Measurements from ENCODE around the gene BMP2K. TPM values are rescaled to one million over a fixed set of nuclear protein-coding genes. Genes with fewer than 3 reads are reported as not detected.

The BMP2K gene
- total and polyA plus RNA-seq, 4 donors, result 19.6 to 95.3 (median 40.4) TPM

- H3K9me3 ChIP-seq (ENCODE audit: control insufficient read depth, insufficient read depth, low read length), result no peaks in the 10 kb centered on the region
- H3K4me1 ChIP-seq (ENCODE audit: control insufficient read depth, insufficient read depth, low read length), result no peaks in the 10 kb centered on the region
- H3K36me3 ChIP-seq (ENCODE audit: control insufficient read depth, insufficient read depth, low read length), result peaks cover 18% of the 10 kb centered on the region
- H3K4me3 ChIP-seq (ENCODE audit: low read depth, low read length), result no peak overlapping the region
- no peaks in the 10 kb centered on the region for H3K27me3 ChIP-seq (ENCODE audit: control insufficient read depth, insufficient read depth, low read length)
- DNase-seq (ENCODE audit: low read depth in 4 of 6, low spot score in 6 of 6), result peak in 1 of 6 donors; percentile 9
- H3K27ac ChIP-seq (ENCODE audit: low read depth, low read length), result no peak overlapping the region
Observed at GRCh38 chr4:78870056-78870455, 93.9 kb downstream of the BMP2K start.

- Histone ChIP-seq H3K27me3 (ENCODE audit: control insufficient read depth, insufficient read depth, low read length) (no peaks in the 10 kb centered on the region), H3K36me3 (ENCODE audit: control insufficient read depth, insufficient read depth, low read length) (peaks cover 7% of the 10 kb centered on the region), H3K9me3 (ENCODE audit: control insufficient read depth, insufficient read depth, low read length) (no peaks in the 10 kb centered on the region), H3K4me1 (ENCODE audit: control insufficient read depth, insufficient read depth, low read length) (no peaks in the 10 kb centered on the region), H3K27ac (ENCODE audit: low read depth, low read length) (no peak overlapping the region), H3K4me3 (ENCODE audit: low read depth, low read length) (no peak overlapping the region)
- no CpG with 5 or more reads among the region's 5 CpGs for WGBS (ENCODE audit: insufficient coverage)
- no peak for DNase-seq (ENCODE audit: low read depth in 4 of 6, low spot score in 6 of 6)
Observed at GRCh38 chr4:78876568-78877320, 100.6 kb downstream of the BMP2K start.

DNA sequence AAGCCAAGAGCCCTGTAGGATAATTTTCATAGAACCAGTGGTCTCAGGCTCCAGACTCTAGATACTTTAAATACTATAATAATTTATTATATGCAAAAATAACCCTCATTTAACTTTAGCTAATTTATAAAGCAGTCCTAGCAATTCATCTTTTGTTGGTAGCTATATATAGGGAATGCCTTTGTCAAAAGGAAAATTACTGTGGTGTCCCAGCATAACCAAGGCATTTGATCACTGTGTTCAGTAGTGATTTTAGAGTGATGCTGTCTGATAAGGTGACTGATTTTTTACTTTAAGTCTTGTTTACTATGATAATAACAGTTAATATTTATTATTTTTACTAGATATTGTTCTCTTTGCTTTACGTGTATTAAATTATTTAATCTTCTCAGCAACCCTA is 101.9 kb downstream of the BMP2K start:
- Histone ChIP-seq H3K27me3 (ENCODE audit: control insufficient read depth, insufficient read depth, low read length) (no peaks in the 10 kb centered on the region), H3K27ac (ENCODE audit: low read depth, low read length) (no peak overlapping the region), H3K36me3 (ENCODE audit: control insufficient read depth, insufficient read depth, low read length) (peaks cover 7% of the 10 kb centered on the region), H3K4me3 (ENCODE audit: low read depth, low read length) (no peak overlapping the region), H3K9me3 (ENCODE audit: control insufficient read depth, insufficient read depth, low read length) (no peaks in the 10 kb centered on the region), H3K4me1 (ENCODE audit: control insufficient read depth, insufficient read depth, low read length) (no peaks in the 10 kb centered on the region)
- WGBS (ENCODE audit: insufficient coverage), result no CpG with 5 or more reads among the region's 1 CpG
- DNase-seq (ENCODE audit: low read depth in 4 of 6, low spot score in 6 of 6), result no peak

DNA sequence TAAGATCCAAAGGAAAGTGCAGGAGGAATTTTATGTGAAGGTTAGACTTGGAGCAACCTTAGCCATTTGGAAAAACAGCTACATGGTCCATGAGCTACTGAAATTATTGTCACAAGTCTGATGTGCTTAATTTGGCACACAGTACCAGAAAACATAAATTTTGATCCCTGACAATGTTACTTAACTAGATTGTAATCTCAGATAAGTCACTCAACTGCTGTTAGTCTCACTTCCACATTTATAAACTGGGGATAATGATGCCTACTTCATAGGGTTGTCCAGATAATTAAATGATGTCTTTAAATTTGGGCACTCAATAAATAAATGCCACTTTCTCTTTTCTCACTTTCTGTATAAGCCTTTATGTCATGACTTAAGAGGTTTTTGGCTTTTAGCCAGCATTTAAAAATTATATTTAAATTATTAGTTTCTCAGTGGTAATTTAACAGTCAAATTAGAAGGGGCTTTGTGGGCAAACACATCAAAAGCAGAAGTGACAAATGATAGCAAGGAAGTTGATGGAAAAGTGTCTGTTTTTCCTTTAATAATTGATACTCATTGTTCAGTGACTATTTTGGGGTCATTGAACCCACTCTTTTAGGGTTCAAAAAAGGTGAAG is 104.8 kb downstream of the BMP2K start:
- H3K9me3 ChIP-seq (ENCODE audit: control insufficient read depth, insufficient read depth, low read length), result no peaks in the 10 kb centered on the region
- H3K27me3 ChIP-seq (ENCODE audit: control insufficient read depth, insufficient read depth, low read length), result no peaks in the 10 kb centered on the region
- no peaks in the 10 kb centered on the region for H3K4me1 ChIP-seq (ENCODE audit: control insufficient read depth, insufficient read depth, low read length)
- H3K27ac ChIP-seq (ENCODE audit: low read depth, low read length), result no peak overlapping the region
- H3K36me3 ChIP-seq (ENCODE audit: control insufficient read depth, insufficient read depth, low read length), result peaks cover 4% of the 10 kb centered on the region
- DNase-seq (ENCODE audit: low read depth in 4 of 6, low spot score in 6 of 6), result no peak
- H3K4me3 ChIP-seq (ENCODE audit: low read depth, low read length), result no peak overlapping the region

- Histone ChIP-seq H3K27ac (ENCODE audit: low read depth, low read length) (no peak overlapping the region), H3K9me3 (ENCODE audit: control insufficient read depth, insufficient read depth, low read length) (no peaks in the 10 kb centered on the region), H3K4me3 (ENCODE audit: low read depth, low read length) (no peak overlapping the region), H3K36me3 (ENCODE audit: control insufficient read depth, insufficient read depth, low read length) (peaks cover 4% of the 10 kb centered on the region), H3K4me1 (ENCODE audit: control insufficient read depth, insufficient read depth, low read length) (no peaks in the 10 kb centered on the region), H3K27me3 (ENCODE audit: control insufficient read depth, insufficient read depth, low read length) (no peaks in the 10 kb centered on the region)
- DNase-seq (ENCODE audit: low read depth in 4 of 6, low spot score in 6 of 6), result no peak
Observed at GRCh38 chr4:78885598-78885997, 109.4 kb downstream of the BMP2K start.

DNA sequence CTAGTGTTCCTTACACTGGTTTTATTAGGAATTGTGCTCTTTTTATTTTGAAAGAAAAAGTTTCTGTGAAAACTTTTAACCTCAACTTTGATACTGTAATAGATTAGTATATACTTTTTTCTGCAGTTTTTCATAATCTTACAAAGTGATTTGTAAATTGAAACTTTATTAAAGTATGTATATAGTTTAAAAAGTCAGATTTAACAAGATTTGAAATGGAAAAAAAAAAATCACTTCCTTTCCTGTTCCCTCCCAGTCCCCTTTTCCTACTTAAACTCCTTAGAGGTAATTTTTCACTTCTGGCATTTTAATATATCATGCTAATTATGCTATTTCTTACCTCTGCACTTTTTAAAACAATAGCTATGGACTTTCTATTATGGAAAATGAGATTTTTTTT is 113.8 kb downstream of the BMP2K start:
- Histone ChIP-seq H3K27me3 (ENCODE audit: control insufficient read depth, insufficient read depth, low read length) (no peaks in the 10 kb centered on the region), H3K36me3 (ENCODE audit: control insufficient read depth, insufficient read depth, low read length) (peaks cover 4% of the 10 kb centered on the region)
- DNase-seq (ENCODE audit: low read depth in 4 of 6, low spot score in 6 of 6), result no peak

GRCh38 chr4:78899302-78899701 is 123.2 kb downstream of the BMP2K start:
- no peaks in the 10 kb centered on the region for H3K27me3 ChIP-seq (ENCODE audit: control insufficient read depth, insufficient read depth, low read length)
- DNase-seq (ENCODE audit: low read depth in 4 of 6, low spot score in 6 of 6), result no peak
- H3K4me3 ChIP-seq (ENCODE audit: low read depth, low read length), result no peak overlapping the region
- peaks cover 3% of the 10 kb centered on the region for H3K36me3 ChIP-seq (ENCODE audit: control insufficient read depth, insufficient read depth, low read length)
- H3K4me1 ChIP-seq (ENCODE audit: control insufficient read depth, insufficient read depth, low read length), result no peaks in the 10 kb centered on the region
- no peaks in the 10 kb centered on the region for H3K9me3 ChIP-seq (ENCODE audit: control insufficient read depth, insufficient read depth, low read length)
- no peak overlapping the region for H3K27ac ChIP-seq (ENCODE audit: low read depth, low read length)

More for the DNA sequence above, 113.8 kb downstream of the BMP2K start:
- H3K4me1 ChIP-seq (ENCODE audit: control insufficient read depth, insufficient read depth, low read length), result no peaks in the 10 kb centered on the region
- no peaks in the 10 kb centered on the region for H3K9me3 ChIP-seq (ENCODE audit: control insufficient read depth, insufficient read depth, low read length)
- no peak overlapping the region for H3K27ac ChIP-seq (ENCODE audit: low read depth, low read length)
- H3K4me3 ChIP-seq (ENCODE audit: low read depth, low read length), result no peak overlapping the region

DNA sequence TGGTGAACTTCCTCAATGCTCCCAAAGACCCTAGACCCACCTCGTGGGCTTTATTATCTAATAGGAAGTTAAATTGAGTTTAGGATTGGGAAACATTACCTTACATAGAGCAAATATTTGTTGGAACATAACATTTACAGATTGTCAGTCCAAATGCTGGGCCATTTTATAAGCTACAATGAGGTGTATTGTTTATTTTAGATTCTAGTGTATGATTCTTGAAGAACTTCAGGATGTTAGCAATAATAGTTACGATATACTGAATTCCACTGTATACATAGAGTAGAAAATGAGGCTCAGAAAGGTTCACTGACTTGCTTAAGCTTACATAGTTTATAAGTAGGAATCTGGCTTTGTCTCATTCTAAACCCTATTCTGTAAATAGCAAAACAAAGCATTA is 125.7 kb downstream of the BMP2K start:
- DNase-seq (ENCODE audit: low read depth in 4 of 6, low spot score in 6 of 6), result no peak
- Histone ChIP-seq H3K27ac (ENCODE audit: low read depth, low read length) (no peak overlapping the region), H3K4me1 (ENCODE audit: control insufficient read depth, insufficient read depth, low read length) (no peaks in the 10 kb centered on the region), H3K27me3 (ENCODE audit: control insufficient read depth, insufficient read depth, low read length) (no peaks in the 10 kb centered on the region), H3K4me3 (ENCODE audit: low read depth, low read length) (no peak overlapping the region), H3K36me3 (ENCODE audit: control insufficient read depth, insufficient read depth, low read length) (no peaks in the 10 kb centered on the region), H3K9me3 (ENCODE audit: control insufficient read depth, insufficient read depth, low read length) (no peaks in the 10 kb centered on the region)
- no CpG with 5 or more reads among the region's 2 CpGs for whole genome bisulfite sequencing (ENCODE audit: insufficient coverage)

- Histone ChIP-seq H3K27ac (ENCODE audit: low read depth, low read length) (no peak overlapping the region), H3K4me1 (ENCODE audit: control insufficient read depth, insufficient read depth, low read length) (no peaks in the 10 kb centered on the region), H3K36me3 (ENCODE audit: control insufficient read depth, insufficient read depth, low read length) (no peaks in the 10 kb centered on the region), H3K9me3 (ENCODE audit: control insufficient read depth, insufficient read depth, low read length) (no peaks in the 10 kb centered on the region), H3K4me3 (ENCODE audit: low read depth, low read length) (no peak overlapping the region), H3K27me3 (ENCODE audit: control insufficient read depth, insufficient read depth, low read length) (no peaks in the 10 kb centered on the region)
- no CpG with 5 or more reads among the region's 1 CpG for WGBS (ENCODE audit: insufficient coverage)
- no peak for DNase-seq (ENCODE audit: low read depth in 4 of 6, low spot score in 6 of 6)
Observed at GRCh38 chr4:78902298-78902697, 126.1 kb downstream of the BMP2K start.

DNA sequence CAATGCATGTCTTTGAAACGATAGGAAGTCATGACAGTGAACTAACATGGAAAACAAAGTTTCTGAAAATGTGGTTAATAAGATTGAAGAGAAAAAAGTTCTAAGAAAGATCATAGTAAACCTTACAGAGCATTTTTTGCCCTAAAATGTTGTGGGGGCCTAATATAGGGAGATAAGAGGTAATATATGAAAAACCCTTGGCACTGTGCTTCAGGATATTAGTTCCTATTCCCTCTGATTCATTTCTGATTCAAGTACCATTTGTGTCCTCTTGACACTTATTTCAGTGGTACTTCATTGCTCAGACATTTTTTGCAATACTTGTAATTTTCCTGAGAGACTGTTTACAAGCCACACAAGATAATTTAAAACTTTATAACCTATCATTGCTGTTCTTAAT is 128.0 kb downstream of the BMP2K start:
- Histone ChIP-seq H3K4me1 (ENCODE audit: control insufficient read depth, insufficient read depth, low read length) (no peaks in the 10 kb centered on the region), H3K27me3 (ENCODE audit: control insufficient read depth, insufficient read depth, low read length) (no peaks in the 10 kb centered on the region), H3K9me3 (ENCODE audit: control insufficient read depth, insufficient read depth, low read length) (no peaks in the 10 kb centered on the region), H3K27ac (ENCODE audit: low read depth, low read length) (no peak overlapping the region), H3K36me3 (ENCODE audit: control insufficient read depth, insufficient read depth, low read length) (no peaks in the 10 kb centered on the region), H3K4me3 (ENCODE audit: low read depth, low read length) (no peak overlapping the region)
- no CpG with 5 or more reads among the region's 1 CpG for WGBS (ENCODE audit: insufficient coverage)
- no peak for DNase-seq (ENCODE audit: low read depth in 4 of 6, low spot score in 6 of 6)

Data from spinal cord (tissue), 10 donors.